DMS79 treated with DMSO at 0.1 percent for 48 hours (cell line): ENCODE measurements around the gene SAV1.
"Not testable (repeated sequence)": the region's sequence is repeated elsewhere in the genome, so short reads cannot be mapped to it uniquely, and the experiment has no call there.

Source experiments
- DNase-seq: peaks from one replicate; lab custom pipeline; 2025; lab: John Stamatoyannopoulos, UW

Gene SAV1

DNA sequence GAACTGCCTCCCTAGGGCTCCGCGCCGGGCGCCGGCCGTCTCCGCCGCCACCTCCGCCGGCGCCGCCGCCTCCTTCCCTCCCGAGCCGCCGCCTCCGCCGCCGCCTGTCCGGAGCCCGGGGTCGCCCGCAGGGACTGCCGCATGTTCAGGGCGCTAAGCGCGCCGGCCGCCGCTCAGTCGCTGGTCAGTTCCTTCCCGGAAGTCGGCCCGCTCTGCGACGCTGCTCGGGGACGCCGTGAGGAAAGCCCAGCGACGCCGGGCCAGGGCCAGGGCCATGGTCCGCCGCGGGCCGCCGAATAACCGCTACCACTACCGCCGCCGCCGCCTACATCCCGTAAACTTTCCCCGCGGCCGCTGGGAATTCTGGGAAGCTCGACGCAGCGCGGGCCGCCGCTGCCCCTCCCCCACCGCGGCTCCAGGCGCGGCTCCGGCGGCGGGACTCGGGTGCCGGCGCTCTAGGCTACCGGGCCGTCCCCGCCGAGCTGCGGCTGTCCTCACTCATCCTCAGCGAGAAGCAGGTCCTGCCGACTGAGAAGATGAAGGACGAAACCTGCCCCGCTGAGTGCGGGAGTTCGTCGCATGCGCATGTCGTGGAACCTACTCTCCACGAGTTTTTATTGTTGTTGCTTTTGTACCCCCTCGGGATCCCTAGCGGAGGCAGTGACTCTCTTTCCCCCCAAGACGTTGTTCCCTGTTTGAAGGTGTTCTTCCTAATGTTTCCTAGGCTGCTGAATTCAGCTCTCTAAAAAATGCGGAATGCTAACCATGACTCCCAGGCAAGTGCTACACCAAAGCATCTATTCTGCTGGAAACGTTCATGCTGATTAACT lies at the start of gene SAV1:
SAV1 (minus strand) TSS at position 311 of the 830 bp plus-strand sequence. CDS start 339 bp downstream, outside the sequence.
- peak; percentile 86 for DNase-seq

DNA sequence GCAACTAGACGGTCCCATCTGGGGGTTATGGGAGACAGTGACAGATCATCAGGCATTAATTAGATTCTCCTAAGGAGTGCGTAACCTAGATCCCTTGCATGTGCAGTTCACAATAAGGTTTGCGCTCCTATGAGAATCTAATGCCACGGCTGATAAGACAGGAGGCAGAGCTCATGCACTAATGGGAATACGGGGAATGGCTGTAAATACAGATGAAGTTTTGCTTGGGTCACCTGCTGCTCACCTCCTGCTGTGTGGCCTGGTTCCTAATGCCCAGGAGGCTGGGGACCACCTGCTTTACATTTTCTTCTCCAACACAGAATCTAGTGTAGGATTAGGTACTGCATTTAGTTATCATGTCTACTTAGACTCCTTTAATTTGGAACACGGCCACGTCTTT lies 49.7 kb upstream of the SAV1 start:
- DNase-seq: no peak

DNA sequence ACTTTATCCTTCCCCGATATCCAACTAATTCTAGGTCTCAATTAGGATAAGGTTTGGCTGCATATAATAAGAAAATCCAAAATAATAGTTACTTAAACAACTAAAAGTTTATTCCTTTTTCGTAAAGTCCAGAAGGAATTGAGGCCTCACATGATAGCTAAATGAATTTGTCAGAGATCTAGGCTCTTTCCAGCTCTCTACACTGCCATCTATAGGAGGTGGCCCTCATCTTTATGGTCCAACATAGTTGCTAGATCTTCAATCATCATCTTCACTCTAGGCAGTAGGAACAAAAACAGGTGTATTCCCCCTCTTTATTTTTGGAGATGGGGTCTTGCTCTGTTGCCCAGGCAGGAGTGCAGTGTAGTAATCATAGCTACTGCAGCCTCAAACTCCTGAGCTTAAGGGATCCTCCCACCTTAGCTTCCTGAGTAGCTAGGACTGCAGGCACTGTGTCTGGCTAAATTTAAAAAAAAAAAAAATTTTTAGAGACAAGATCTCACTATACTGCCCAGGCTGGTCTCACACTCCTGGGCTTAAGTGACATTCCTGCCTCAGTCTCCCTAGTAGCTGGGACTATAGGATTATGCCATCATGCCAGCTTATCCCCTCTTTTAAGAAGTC lies 46.5 kb upstream of the SAV1 start:
- no peak for DNase-seq

DNA sequence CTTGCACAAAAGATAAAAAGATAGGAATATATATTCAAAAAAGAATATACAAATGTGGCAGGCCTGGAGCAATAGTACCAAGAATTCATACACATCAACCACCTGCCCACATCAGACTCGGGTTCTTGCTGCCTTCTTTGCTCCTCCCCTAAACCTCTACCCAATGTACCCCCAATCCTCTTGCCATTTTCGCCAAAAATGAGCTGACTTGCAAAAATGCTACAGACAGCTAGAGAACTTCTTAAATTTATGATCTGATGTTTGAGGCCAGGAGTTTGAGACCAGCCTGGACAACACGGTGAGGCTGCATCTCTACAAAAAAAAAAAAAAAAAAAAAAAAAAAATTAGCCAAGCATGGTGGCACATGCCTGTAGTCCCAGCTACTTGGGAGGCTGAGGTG lies 42.9 kb upstream of the SAV1 start:
- no peak for DNase-seq

DNA sequence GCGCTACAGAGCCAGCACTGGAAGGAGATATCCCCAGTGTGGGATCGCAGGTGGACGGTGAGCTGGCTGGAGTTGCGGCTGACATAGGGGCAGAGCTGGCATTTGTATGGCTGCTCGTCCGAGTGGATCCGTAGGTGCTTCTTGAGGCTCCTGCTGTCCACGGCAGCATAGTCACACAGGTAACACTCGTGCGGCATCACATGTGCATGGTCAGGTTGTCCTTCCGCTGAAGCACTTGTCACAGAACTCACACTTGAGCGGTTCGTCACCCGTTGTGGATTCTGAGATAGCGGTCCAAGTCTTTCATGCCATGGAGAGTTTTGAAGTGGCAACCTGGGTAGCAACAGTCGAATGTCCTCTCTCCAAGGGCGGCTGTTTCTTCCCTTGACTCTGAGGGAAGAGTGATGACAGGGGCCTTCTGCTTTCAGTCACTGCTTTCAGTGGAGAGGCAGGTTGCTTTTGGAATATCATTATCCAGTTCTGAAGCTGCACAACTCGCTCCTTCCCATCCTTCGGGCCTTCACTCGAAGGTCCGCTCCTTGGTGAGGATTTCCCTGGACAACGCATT lies 37.0 kb upstream of the SAV1 start:
- no peak for DNase-seq

DNA sequence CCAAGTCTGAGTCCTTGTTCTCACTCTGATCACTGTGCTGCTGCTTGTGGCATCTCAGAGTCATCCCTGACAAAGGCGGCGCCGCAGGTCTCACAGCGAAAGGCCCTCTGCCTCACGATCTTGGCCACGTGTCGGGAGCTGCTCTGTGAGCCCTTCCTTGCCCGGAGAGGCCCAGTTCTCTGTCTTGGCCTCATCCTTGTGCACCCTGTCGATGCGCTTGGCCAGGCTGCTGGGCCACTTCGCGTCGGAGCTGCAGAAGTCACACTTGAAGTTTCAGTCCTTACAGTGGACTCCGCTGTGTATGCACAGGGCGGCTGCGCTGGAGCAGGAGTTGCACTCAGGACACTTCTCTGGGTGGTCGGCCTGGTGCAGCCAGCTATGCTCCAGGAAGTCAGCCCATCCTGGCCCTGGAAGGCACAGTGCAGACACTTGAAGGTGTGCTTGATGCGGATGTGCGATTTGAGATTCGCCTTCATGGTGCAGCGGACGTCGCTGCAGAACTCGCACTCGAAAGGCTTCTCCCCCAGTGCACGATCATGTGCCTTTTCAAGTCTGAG lies 36.4 kb upstream of the SAV1 start:
- DNase-seq: no peak

DNA sequence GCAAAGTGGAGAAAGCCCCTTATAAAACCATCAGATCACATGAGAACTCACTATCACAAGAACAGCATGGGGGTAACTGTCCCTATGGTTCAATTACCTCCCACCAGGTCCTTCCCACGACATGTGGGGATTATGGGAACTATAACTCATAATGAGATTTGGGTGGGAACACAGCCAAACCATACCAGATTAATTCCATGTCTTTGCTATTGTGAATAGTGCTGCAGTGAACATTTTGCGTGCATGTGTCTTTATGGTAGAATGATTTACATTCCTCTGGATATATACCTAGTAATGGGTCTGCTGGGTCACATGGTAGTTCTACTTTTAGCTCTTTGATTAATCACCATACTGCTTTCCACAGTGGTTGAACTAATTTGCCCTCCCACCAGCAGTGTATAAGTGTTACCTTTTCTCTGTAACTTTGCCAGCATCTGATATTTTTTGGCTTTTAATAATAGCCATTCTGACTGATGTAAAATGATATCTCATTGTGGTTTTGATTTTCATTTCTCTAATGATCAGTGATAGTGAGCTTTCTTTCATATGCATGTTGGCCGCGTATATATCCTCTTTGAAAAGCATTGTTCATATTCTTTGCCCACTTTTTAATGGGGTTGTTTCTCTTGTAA lies 29.7 kb upstream of the SAV1 start:
- DNase-seq: no peak

DNA sequence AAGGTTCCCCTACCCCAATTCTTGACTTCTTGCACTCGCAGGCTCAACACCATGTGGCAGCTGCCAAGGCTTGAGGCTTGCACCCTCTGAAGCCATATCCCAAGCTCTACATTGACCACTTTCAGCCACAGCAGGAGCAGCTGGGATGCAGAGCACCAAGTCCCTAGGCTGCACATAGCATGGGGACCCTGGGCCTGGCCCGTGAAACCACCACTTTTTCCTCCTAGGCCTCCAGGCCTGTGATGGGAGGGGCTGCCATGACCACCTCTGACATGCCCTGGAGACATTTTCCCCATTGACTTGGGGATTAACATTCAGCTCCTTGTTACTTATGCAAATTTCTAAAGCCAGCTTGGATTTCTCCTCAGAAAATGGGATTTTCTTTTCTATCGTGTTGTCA lies 26.2 kb upstream of the SAV1 start:
- DNase-seq: not testable (repeated sequence)

DNA sequence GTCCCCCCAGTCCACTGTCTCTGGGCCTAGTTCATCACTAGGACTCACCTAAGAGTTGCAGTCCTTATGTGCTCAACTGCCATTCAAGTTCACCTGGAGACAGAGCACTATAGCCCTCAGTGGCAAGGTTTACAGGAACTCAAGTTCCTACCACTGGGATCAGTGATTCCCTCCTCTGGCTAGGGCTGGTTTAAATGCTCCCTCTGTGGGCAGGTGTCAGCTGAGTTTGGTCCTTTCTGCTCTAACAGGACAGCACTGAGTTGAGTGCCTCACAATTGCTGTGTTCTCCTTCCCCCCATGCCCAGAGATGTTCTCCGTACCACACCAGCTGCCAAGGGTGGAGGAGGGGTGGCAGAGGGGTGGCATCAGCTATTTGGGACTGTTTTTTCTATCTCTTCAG lies 20.8 kb upstream of the SAV1 start:
- no peak for DNase-seq

DNA sequence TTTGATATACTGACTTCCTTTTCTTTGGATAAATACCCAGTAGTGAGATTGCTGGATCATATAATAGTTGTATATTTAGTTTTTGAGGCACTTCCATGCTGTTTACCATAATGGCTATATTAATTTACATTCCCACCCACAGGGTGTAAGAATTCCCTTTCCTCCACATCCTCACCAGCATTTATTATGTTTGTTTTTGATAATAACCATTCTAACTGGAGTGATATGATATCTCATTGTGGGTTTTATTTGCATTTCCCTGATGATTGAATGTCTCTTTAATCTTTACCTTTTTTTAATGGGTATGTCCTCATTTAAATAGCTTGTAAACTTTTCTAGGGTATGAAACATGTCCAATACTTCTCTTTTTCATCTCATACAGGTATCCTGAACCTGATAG lies 11.6 kb upstream of the SAV1 start:
- DNase-seq: no peak

DNA sequence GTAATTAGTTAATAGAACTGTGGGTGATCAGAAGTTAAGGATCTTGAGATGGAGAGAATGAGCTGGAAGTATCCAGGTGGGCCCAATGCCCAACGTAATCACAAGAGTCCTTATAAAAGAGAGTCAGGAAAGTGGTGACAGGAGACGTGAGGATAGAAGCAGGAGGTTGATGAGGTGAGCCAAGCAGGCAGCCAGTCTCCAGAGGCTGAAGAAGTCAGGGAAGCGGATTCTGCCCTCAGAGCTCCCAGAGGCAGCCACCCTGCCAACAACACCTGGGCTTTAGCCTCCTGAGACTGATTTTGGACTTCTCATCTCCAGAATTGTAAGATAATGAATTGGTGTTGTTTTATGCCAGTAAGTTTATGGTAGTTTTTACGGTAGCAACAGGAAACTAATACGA lies 10.1 kb upstream of the SAV1 start:
- DNase-seq: no peak

DNA sequence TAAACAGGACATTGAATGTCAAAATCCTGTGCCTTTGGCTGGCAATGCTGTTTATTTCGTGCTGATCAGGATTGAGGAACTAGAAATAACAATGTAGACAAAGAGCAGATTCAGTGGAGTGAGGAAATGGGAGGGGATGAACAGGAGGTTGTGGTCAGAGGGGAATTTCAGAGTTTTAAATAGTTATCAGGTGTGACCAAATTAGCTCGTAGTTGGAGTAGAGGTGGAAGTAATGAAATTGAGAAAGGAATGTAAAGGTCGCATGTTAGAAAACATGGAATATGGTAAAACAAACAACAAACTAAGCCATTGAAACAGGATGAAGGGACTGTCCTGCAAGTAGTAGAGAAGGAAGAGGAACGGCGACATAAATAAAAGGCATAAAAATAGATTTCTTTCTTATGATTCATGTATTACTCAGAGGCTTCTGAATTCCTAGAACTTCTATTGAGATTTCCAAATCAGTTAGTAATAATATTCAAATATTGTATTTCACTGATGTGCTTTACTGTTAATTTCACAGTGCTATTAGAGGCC lies 9.5 kb upstream of the SAV1 start:
- peak; percentile 21 for DNase-seq

DNA sequence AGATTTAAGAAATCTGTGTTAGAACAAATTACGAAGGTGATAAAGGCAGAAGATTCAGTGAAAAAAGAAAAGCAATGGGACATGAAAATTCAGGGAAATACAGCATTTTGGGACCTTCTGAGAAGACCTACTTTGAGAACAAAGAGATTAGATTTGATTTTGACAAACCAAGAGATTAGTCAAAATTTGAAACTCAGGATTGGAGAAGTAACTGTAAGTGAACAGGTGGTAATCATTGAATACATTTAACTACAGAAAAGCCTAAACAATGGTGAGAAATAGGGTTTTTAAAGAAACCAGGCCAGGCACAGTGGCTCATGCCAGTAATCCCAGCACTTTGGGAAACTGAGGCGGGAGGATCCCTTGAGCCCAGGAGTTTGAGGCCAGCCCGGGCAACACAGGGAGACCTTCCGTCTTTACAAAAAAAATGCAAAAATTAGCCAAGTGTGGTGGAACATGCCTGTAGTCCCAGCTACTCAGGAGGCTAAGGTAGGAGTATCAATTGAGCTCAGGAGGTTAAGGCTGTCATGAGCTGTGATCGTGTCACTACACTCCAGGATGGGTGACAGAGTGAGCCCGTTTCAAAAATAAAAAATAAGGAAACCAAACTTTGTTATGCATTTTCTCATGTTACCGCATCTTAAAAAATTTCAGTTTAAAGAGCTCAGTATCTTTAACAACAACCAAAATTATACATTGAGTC lies 8.9 kb upstream of the SAV1 start:
- DNase-seq: no peak

DNA sequence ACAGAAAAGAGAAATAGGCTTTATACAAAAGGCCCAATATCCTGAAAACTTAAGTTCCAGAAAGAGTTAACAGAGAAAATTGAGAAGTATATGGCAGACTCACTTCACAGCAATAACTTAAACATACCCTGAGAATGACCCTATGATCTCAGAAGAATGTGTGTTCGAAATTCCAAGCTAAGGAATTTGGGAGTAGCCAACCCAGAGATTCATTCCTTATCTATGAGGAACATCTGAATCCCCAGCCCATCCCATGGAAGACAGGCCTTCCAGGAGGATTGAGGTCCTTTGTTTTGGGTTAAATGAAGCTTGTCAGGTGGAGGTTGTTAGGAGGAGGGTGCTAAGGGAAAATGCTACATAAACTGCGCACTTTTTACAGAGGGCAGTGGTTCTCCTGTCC lies 7.5 kb upstream of the SAV1 start:
- no peak for DNase-seq

DNA sequence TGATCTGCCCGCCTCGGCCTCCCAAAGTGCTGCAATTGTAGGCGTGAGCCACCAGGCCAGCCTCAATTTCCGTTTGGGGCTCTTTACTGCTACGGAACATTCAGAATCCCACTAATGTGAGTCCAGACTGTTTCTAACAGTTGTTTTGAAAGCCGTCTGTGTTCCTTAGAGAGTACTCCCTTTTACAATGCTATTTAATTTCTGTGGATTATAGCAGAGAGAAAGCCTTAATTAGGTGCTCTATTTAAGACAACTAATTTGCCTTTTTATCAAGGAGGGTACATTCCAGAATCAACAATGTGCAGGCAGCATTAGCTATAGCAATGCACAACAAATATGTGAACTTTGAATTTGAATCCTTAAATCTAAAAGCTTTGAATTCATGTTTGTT lies 2.8 kb upstream of the SAV1 start:
- no peak for DNase-seq

DNA sequence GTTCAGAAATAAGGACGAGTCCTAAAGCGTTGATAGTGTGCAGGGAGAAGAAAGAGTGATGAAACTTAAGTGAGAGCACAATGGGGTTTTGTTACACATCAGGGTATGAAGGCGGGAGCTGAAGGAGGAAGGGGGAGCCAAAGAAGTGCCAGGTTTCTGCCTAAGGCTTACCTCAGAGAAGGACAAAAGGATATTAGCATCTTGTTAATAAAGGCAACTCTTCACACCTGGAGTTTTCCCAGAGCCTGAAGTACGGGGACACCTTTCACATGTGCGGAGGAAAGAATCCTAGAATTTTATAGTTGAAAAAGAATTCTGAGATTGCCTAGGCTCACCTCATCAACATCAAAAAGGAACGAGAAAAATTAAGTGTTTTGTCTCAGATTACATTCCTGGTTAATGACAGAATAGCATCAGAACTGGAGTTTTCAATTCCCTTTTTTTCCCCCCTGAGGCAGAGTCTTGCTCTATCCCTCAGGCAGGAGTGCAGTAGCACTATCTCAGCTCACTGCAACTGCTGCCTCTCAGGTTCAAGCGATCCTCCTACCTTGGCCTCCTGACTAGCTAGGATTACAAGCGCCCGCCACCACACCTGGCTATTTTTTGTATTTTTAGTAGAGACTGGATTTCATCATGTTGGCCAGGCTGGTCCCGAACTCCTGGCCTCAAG lies 2.2 kb upstream of the SAV1 start:
- no peak for DNase-seq

DNA sequence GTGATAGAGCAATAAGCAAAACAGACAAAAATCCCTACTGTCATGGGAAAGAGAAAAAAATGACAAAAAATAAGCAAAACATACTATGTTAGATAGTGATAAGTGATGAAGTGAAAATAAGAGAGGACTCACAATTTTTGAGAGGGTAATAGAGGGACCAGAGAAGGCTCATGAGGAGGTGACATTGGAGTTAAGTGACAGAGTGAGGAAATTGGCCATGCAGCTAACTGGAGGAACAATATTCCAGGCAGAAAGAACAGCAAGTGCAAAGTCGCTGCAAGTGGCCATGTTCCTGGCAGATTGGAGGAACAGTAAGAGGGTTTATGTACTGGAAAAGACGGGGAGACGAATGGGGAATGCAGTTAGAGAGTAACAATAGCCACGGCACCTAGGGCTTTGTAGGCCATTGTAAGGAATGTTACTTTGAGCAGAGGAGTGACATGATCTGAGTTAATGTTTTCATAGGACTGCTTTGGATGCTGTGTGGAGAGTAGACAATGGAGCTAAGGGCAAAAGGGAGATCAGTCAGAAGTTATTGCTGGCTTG lies 1.4 kb upstream of the SAV1 start:
- no peak for DNase-seq

DNA sequence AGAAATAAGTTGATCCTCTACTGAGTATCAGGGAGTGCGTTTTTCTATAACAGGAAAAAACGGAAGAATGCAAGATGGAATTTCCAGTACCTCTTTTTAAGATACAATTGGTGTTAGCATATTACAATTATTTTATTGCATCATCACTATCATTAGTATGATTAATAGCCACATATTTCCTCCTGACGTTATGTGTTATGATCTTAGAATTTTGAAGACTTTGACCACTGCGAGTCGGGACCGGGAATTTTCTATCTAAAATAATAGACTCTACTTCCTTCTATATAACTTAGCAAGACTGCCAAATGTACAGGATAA lies 679 bp upstream of the SAV1 start:
- no peak for DNase-seq

DNA sequence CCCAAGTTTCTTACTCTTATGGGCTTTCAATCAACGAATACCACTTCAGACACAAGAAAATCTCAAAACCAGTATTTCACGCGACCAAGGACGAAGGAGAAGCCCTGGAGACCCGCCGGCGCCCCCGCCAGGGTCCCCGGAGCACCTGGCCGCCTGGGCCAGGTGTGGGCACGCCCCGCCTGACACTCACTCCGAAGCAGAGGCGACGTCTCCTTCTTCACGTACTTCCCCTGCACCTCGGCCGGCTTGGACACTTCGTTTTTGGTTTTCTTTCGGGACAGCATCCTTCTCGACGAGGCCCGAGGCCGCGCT lies 466 bp downstream of the SAV1 start:
- DNase-seq: peak; percentile 74

DNA sequence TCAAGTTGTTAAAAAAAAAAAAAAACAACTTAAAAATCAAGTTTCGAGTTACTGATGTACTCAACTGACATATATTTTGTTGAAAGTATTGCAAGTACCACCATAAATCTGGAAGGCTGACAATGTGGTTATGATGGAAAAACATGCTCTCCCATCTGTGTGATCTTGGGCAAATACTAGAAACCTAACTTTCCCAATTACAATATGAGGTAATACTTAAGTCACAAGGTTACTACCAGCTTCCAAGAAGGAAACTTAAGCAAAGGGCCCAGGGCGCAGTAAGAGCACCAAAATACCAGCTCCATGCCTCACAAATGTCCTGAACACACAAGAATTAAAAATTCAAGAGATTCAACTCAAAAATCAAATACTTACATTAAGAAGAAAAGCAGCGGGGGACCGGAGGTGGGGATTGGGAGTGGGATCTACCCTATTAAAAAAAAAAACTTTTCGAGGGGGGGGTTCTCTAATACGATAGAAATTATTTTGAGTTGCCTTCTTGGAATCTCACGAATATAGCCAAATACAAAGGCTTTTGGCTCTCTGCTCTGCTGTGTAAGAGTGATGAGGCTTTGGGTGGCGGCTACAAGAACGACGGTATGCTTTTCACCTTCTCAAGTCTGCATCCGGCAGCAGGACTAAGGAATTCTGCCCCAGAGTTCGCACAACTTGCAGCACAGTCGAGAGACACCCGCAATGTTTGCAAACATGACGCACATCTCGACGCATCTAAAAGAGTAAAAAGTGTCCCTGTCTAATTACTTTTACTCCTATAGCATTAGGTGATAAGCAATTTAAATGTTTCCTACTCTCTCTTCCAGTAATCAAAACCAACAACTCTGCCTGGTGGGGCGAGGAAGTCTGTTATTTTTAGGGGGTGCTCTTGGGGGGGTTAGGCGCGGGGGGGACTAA lies 1.1 kb downstream of the SAV1 start:
- peak; percentile 40 for DNase-seq
